GM12874 (cell line): ENCODE data around the gene NFYA.

Source experiments
- CTCF ChIP-seq: IDR thresholded peaks from 2 replicates; pipeline ENCODE4 v1.5.1; 2011; ENCODE audit warnings: low read depth, mild to moderate bottlenecking, control low read depth, low read length, moderate library complexity; ENCODE audit not compliant: insufficient read depth

Gene NFYA

GRCh38 chr6:41072836-41073202, at the start of gene NFYA:
NFYA (plus strand) TSS chr6:41072974; CDS start chr6:41079090, 6,116 bp downstream.
- no peak for TF ChIP-seq CTCF

- TF ChIP-seq CTCF: no peak
These were observed 49.7 kb upstream of the NFYA start for GRCh38 chr6:41023114-41023513.

DNA sequence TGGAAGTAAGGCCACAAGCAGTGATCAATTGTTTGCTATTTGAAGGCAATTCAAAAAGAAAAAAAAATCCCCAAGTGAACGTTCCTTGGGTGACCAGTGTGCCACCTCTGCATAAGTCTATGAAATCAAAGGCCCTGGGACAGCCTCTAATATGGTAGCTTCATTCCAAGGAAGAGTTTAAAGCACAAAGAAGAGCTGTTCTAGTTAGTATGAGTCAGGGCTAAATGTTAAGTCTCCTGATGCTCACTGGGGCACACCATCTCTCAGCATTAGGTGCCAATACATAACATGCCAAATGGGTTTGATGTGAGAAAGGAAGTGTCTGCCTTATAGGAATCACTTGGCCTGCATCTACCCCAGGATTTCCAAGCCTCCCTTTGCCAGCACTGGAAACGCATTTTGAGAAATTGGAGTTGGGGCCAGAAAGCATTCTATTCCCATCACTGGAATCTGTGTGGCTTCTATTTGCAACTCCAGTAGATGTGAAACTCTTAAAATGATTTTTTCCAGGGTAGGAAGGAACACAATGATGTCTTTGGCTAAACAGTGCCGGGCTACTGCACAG, 46.7 kb upstream of the NFYA start:
- no peak for TF ChIP-seq CTCF

- TF ChIP-seq CTCF: no peak
These were observed 45.5 kb upstream of the NFYA start for GRCh38 chr6:41027241-41027640.

DNA sequence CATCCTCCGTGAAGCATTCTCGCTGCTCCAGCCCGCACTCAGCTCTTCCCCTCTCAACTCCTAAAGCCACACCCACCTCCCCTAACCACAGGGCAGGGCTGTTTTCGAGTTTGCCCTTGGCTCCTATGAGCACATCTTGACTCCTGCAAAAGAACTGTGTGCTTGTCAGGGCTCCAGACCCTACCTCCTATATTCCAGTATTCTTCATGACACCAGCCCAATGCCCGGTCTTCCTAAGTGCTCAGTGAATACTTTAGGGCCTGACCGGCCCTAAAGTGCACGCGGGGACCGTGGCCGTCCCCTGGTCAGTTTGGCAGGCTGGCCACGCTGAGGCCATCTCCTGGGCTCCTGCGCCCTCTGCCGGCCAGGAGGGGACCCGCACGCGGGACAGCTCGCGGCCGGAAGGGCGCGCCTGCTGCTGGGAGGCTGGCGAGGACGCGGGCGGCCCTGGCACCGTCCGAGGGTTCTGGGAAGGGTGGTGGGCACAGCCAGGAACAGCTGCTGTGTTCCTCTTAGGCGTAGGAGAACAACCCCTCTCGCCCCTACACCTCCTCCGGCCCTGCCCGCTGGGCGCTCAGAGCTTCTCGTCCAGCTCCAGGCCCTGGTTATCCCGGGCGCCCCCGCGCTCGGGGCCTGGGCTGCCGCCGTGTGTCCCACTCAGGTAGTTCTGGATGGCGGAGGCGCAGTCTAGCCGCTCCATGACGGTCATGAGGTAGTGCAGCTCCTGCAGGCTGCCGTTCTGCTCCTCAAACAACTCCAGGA, 44.8 kb upstream of the NFYA start:
- peak; percentile 99 for TF ChIP-seq CTCF

- TF ChIP-seq CTCF: no peak
These were observed 44.0 kb upstream of the NFYA start for GRCh38 chr6:41028561-41029412.

- no peak for TF ChIP-seq CTCF
These were observed 39.9 kb upstream of the NFYA start for GRCh38 chr6:41032830-41033229.
